A673 (cell line): ENCODE data around the gene CASZ1.

ENCODE experiments used
- CTCF ChIP-seq: fragments of 300-800, 200-600 bp; sonication (generic); conservative IDR thresholded peaks from 2 replicates; pipeline ENCODE4 v1.5.1; 2017; ENCODE audit warnings: low read depth, mild to moderate bottlenecking, antibody characterized with exemption, low read length, moderate library complexity, mixed read lengths
- EZH2 ChIP-seq: fragments of 200-600 bp; sonication (generic); IDR thresholded peaks from 2 replicates; pipeline ENCODE4 v1.6.1; 2017; ENCODE audit warnings: borderline replicate concordance, low read depth, mild to moderate bottlenecking, mixed read lengths, antibody characterized with exemption, low read length; ENCODE audit not compliant: poor library complexity, severe bottlenecking

GRCh38 chr1:10778640-10779039, 17.8 kb downstream of the CASZ1 start:
- TF ChIP-seq EZH2 (no peak), CTCF (no peak)
